Measurements from ENCODE around the gene ARHGAP21. TPM values are rescaled to one million over a fixed set of nuclear protein-coding genes. Genes with fewer than 3 reads are reported as not detected.
A peak's percentile ranks its signal among the peaks of the same experiment; 100 is the strongest.
"Not testable (repeated sequence)": the region's sequence is repeated elsewhere in the genome, so short reads cannot be mapped to it uniquely, and the experiment has no call there.

Gene ARHGAP21
- 45.8 TPM for total RNA-seq (2021; ENCODE audit: unreplicated experiment)
- polyA plus RNA-seq (2012; ENCODE audit: insufficient read length), result 26.3 TPM
- Bru-seq, nascent RNA, result percentile 80 among the genes with signal in this experiment
- BruChase-seq, experiment 1, labeled RNA remaining after a 2-hour chase, result percentile 69 among the genes with signal in this experiment
- BruChase-seq, experiment 2, labeled RNA remaining after a 6-hour chase, result percentile 77 among the genes with signal in this experiment
- long read RNA-seq, partial matches to known transcripts, result 6 of 12 reads
- long read RNA-seq, other reads (novel, unspliced or antisense), result 6 of 12 reads

GRCh38 chr10:24723788-24724380 is at the start of gene ARHGAP21:
Gene ARHGAP21 (minus strand): TSS chr10:24723887. CDS start chr10:24721899, 1,988 bp downstream.
- ChIA-PET CTCF (no interaction called here), POLR2A (interaction anchor here (0.5 kb wide), 1 partner anchor 22 kb away, joined by 12 read pairs; no protein-coding TSS in a partner anchor)
- in situ Hi-C loops (cut with HindIII; ENCODE audit: low pct_unique_long_range_greater_than_20kb, low sequenced_read_pairs), result no loop called here
- Histone ChIP-seq H3K27ac (ENCODE audit: low read length) (peak within 1 kb of the TSS; percentile 86), H3K36me3 (ENCODE audit: control insufficient read depth, insufficient read depth, low read length) (no peaks in the 10 kb centered on the region), H3K27me3 (ENCODE audit: control insufficient read depth, insufficient read depth, low read length) (no peaks in the 10 kb centered on the region), H3K4me1 (ENCODE audit: control insufficient read depth, insufficient read depth, low read length) (peaks cover 5% of the 10 kb centered on the region; the same call in 1 of the 2 replicates), H3K9me3 (ENCODE audit: control insufficient read depth, insufficient read depth, low read depth, low read length) (no peaks in the 10 kb centered on the region), H3K4me3 (ENCODE audit: low read depth in 2 of 2, low read length in 2 of 2) (peak within 1 kb of the TSS; percentile 77 to 89)
- ATAC-seq, result peak; percentile 63
- BruUV-seq (replicated peaks), result no TSS peak
- intact Hi-C loops (cut with micrococcal nuclease; ENCODE audit: unreplicated experiment), result loop anchor here (5.0 to 10.0 kb wide), 3 partner anchors 82 to 361 kb away; partner anchors contain the start of gene PRTFDC1
- no peak for TF ChIP-seq REST (IDR thresholded peaks at IDR 0.05; ENCODE audit: insufficient read depth in 1 of 2, low read depth in 2 of 2, low read length in 1 of 2)
- no peak for TF ChIP-seq SIN3A (IDR thresholded peaks at IDR 0.05; ENCODE audit: borderline replicate concordance, insufficient read depth, low read depth, low read length)
- TF ChIP-seq POLR2AphosphoS5 (IDR thresholded peaks at IDR 0.05; ENCODE audit: low read depth, low read length), result 0 out of 2 replicates have a peak, but pooled peaks have one; percentile 12
- TF ChIP-seq TCF7L2 (IDR thresholded peaks at IDR 0.05; ENCODE audit: low read depth, low read length), result no peak
- no peak for TF ChIP-seq CTCF (IDR thresholded peaks at IDR 0.05)
- no peak for DNase-seq (ENCODE audit: low read depth, low spot score)

GRCh38 chr10:24771943-24772694 is 48.4 kb upstream of the ARHGAP21 start:
- POLR2A ChIA-PET, result interaction anchor here (0.9 kb wide), 1 partner anchor 89 kb away, joined by 4 read pairs; no protein-coding TSS in a partner anchor
- TF ChIP-seq TCF7L2 (IDR thresholded peaks at IDR 0.05; ENCODE audit: low read depth, low read length) (no peak), CTCF (IDR thresholded peaks at IDR 0.05) (no peak), SIN3A (IDR thresholded peaks at IDR 0.05; ENCODE audit: borderline replicate concordance, insufficient read depth, low read depth, low read length) (no peak), POLR2AphosphoS5 (IDR thresholded peaks at IDR 0.05; ENCODE audit: low read depth, low read length) (no peak), REST (IDR thresholded peaks at IDR 0.05; ENCODE audit: insufficient read depth in 1 of 2, low read depth in 2 of 2, low read length in 1 of 2) (no peak)

GRCh38 chr10:24764991-24765390 is 41.3 kb upstream of the ARHGAP21 start:
- BruUV-seq (replicated peaks); H3K27me3 ChIP-seq (ENCODE audit: control insufficient read depth, insufficient read depth, low read length); POLR2A ChIA-PET; H3K4me3 ChIP-seq (ENCODE audit: low read depth in 2 of 2, low read length in 2 of 2); in situ Hi-C loops (cut with HindIII; ENCODE audit: low pct_unique_long_range_greater_than_20kb, low sequenced_read_pairs); ATAC-seq; intact Hi-C loops (cut with micrococcal nuclease; ENCODE audit: unreplicated experiment); DNase-seq (ENCODE audit: low read depth, low spot score); H3K4me1 ChIP-seq (ENCODE audit: control insufficient read depth, insufficient read depth, low read length); H3K27ac ChIP-seq (ENCODE audit: low read length); H3K9me3 ChIP-seq (ENCODE audit: control insufficient read depth, insufficient read depth, low read depth, low read length); H3K36me3 ChIP-seq (ENCODE audit: control insufficient read depth, insufficient read depth, low read length); CTCF ChIA-PET: not testable (repeated sequence)

More at GRCh38 chr10:24771943-24772694, 48.4 kb upstream of the ARHGAP21 start:
- CTCF ChIA-PET, result interaction anchor here (0.6 kb wide), 1 partner anchor 1691 kb away, joined by 3 read pairs; no protein-coding TSS in a partner anchor
- no peak for DNase-seq (ENCODE audit: low read depth, low spot score)
- H3K4me3 ChIP-seq (ENCODE audit: low read depth in 2 of 2, low read length in 2 of 2), result no peak overlapping the region
- H3K36me3 ChIP-seq (ENCODE audit: control insufficient read depth, insufficient read depth, low read length), result no peaks in the 10 kb centered on the region
- ATAC-seq, result no peak
- no peaks in the 10 kb centered on the region for H3K4me1 ChIP-seq (ENCODE audit: control insufficient read depth, insufficient read depth, low read length)
- H3K9me3 ChIP-seq (ENCODE audit: control insufficient read depth, insufficient read depth, low read depth, low read length), result no peaks in the 10 kb centered on the region
- H3K27me3 ChIP-seq (ENCODE audit: control insufficient read depth, insufficient read depth, low read length), result no peaks in the 10 kb centered on the region
- in situ Hi-C loops (cut with HindIII; ENCODE audit: low pct_unique_long_range_greater_than_20kb, low sequenced_read_pairs) (no loop called here), intact Hi-C loops (cut with micrococcal nuclease; ENCODE audit: unreplicated experiment) (no loop called here)
- H3K27ac ChIP-seq (ENCODE audit: low read length), result no peak overlapping the region
- BruUV-seq (replicated peaks), result no TSS peak
